MM.1S (cell line): ENCODE measurements around the gene TAF6.

ENCODE experiments used
- DNase-seq: peaks from one replicate; pipeline ENCODE4 v3.0.0-alpha.2; 2015
- H2AFZ ChIP-seq: fragments of 300-600 bp; sonication (generic); 2 replicates; pipeline ENCODE4 v1.6.0; 2016; ENCODE audit warnings: antibody characterized with exemption, low read length
- H3F3A ChIP-seq: fragments of 300-600 bp; sonication (generic); 2 replicates; pipeline ENCODE4 v1.6.1; 2016; ENCODE audit warnings: mild to moderate bottlenecking, antibody characterized with exemption, low read length, moderate library complexity, mixed read lengths; ENCODE audit not compliant: insufficient read depth
- H3K27ac ChIP-seq: fragments of 300-600 bp; sonication (generic); 2 replicates; pipeline ENCODE4 v1.5.1; 2016; ENCODE audit warnings: mild to moderate bottlenecking, low read length
- H3K27me3 ChIP-seq: fragments of 300-600 bp; sonication (generic); replicated peaks from 2 replicates; pipeline ENCODE4 v1.6.0; 2016; ENCODE audit warnings: low read length; ENCODE audit not compliant: insufficient read depth
- H3K36me3 ChIP-seq: fragments of 300-600 bp; sonication (generic); replicated peaks from 2 replicates; pipeline ENCODE4 v1.6.1; 2016; ENCODE audit warnings: mild to moderate bottlenecking, low read length, mixed read lengths; ENCODE audit not compliant: insufficient read depth
- H3K4me1 ChIP-seq: fragments of 300-600 bp; sonication (generic); 2 replicates; pipeline ENCODE4 v1.6.1; 2016; ENCODE audit warnings: low read length, mixed read lengths
- H3K4me2 ChIP-seq: fragments of 300-600 bp; sonication (generic); 2 replicates; pipeline ENCODE4 v1.6.0; 2016; ENCODE audit warnings: low read depth, low read length
- H3K4me3 ChIP-seq: fragments of 300-600 bp; sonication (generic); 2 replicates; pipeline ENCODE4 v1.5.1; 2016; ENCODE audit warnings: low read length, mixed read lengths
- H3K79me2 ChIP-seq: fragments of 300-600 bp; sonication (generic); 2 replicates; pipeline ENCODE4 v1.6.1; 2016; ENCODE audit warnings: mixed run types, low read length, mixed read lengths
- H3K9ac ChIP-seq: fragments of 300-600 bp; sonication (generic); 2 replicates; pipeline ENCODE4 v1.6.1; 2016; ENCODE audit warnings: low read length, mixed read lengths
- H3K9me2 ChIP-seq: fragments of 300-600 bp; sonication (generic); replicated peaks from 2 replicates; pipeline ENCODE4 v1.6.1; 2016; ENCODE audit warnings: mild to moderate bottlenecking, low read length, mixed read lengths; ENCODE audit not compliant: insufficient read depth
- H3K9me3 ChIP-seq: fragments of 300-600 bp; sonication (generic); replicated peaks from 2 replicates; pipeline ENCODE4 v1.6.1; 2016; ENCODE audit warnings: mild to moderate bottlenecking, low read length, mixed read lengths; ENCODE audit not compliant: insufficient read depth
- H4K20me1 ChIP-seq: fragments of 300-600 bp; sonication (generic); 2 replicates; pipeline ENCODE4 v1.6.1; 2016; ENCODE audit warnings: mild to moderate bottlenecking, low read length, moderate library complexity, mixed read lengths; ENCODE audit not compliant: insufficient read depth
- EZH2 ChIP-seq: fragments of 300-600 bp; sonication (generic); optimal IDR thresholded peaks from 2 replicates; pipeline ENCODE3; 2017; ENCODE audit warnings: low read depth, mild to moderate bottlenecking, antibody characterized with exemption, low read length, mixed read lengths
- EZH2phosphoT487 ChIP-seq: fragments of 300-600 bp; sonication (generic); IDR thresholded peaks from 2 replicates; pipeline ENCODE4 v1.6.1; 2018; ENCODE audit warnings: antibody characterized with exemption, low read length
- TF ChIP-seq, protein P1 (sequence below): fragments of 300-600 bp; sonication (generic); IDR thresholded peaks from 2 replicates; pipeline ENCODE4 v1.5.1; 2016; ENCODE audit warnings: antibody characterized with exemption, low read length, mixed read lengths

Gene TAF6

GRCh38 chr7:100088621-100089457, 30.3 kb downstream of the TAF6 start, which contains the start of gene COPS6:
TSS of gene COPS6 (plus strand) at chr7:100088969. CDS start at chr7:100088991, 22 bp downstream.
- H3K36me3 ChIP-seq, result peaks cover 15% of the 10 kb centered on the region
- H3F3A ChIP-seq, result peaks cover 35% of the 10 kb centered on the region
- H3K9me2 ChIP-seq, result no peaks in the 10 kb centered on the region
- peak within 1 kb of the TSS; percentile 47; the same call in 1 of the 2 replicates for H3K27ac ChIP-seq
- peaks cover 9% of the 10 kb centered on the region; the same call in 1 of the 2 replicates for H3K4me1 ChIP-seq
- H3K27me3 ChIP-seq, result no peaks in the 10 kb centered on the region
- peak within 1 kb of the TSS; percentile 65 for H2AFZ ChIP-seq
- no peaks in the 10 kb centered on the region for H3K9me3 ChIP-seq
- peak within 1 kb of the TSS; percentile 86 for H3K9ac ChIP-seq
- H4K20me1 ChIP-seq, result no peaks in the 10 kb centered on the region
- DNase-seq, result peak; percentile 76
- peak within 1 kb of the TSS; percentile 83 for H3K4me3 ChIP-seq
- no peak for TF ChIP-seq EZH2
- TF ChIP-seq EZH2phosphoT487, result no peak
- TF ChIP-seq, protein P1, sequence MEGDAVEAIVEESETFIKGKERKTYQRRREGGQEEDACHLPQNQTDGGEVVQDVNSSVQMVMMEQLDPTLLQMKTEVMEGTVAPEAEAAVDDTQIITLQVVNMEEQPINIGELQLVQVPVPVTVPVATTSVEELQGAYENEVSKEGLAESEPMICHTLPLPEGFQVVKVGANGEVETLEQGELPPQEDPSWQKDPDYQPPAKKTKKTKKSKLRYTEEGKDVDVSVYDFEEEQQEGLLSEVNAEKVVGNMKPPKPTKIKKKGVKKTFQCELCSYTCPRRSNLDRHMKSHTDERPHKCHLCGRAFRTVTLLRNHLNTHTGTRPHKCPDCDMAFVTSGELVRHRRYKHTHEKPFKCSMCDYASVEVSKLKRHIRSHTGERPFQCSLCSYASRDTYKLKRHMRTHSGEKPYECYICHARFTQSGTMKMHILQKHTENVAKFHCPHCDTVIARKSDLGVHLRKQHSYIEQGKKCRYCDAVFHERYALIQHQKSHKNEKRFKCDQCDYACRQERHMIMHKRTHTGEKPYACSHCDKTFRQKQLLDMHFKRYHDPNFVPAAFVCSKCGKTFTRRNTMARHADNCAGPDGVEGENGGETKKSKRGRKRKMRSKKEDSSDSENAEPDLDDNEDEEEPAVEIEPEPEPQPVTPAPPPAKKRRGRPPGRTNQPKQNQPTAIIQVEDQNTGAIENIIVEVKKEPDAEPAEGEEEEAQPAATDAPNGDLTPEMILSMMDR, result no peak
- H3K4me2 ChIP-seq, result peak within 1 kb of the TSS; percentile 97
- H3K79me2 ChIP-seq, result peaks cover 32% of the 10 kb centered on the region

DNA sequence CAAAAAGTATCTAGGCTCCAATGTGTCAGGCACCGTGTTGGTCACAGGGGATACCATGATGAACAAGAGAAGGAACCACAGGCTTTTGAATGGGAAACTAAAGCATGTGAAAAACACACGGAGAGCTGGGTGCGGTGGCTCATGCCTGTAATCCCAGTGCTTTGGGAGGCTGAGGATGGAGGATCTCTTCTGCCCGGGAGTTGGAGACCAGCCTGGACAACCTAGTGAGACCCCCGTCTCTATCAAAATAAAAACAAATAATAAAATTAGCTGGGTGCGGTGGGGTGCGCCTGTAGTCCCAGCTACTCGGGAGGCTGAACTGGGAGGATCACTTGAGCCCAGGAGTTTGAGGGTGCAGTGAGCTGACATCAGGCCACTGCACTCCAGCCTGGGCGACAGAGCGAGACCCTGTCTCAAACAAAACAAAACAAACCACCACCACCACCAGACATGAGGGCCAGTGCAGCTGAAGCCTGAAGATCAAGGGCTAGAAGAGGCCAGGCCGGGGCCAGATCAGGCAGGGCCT, 31.0 kb downstream of the TAF6 start:
- peak overlapping the region; percentile 47; the same call in 1 of the 2 replicates for H3K27ac ChIP-seq
- peak overlapping the region; percentile 65 for H2AFZ ChIP-seq
- peaks cover 33% of the 10 kb centered on the region for H3F3A ChIP-seq

DNA sequence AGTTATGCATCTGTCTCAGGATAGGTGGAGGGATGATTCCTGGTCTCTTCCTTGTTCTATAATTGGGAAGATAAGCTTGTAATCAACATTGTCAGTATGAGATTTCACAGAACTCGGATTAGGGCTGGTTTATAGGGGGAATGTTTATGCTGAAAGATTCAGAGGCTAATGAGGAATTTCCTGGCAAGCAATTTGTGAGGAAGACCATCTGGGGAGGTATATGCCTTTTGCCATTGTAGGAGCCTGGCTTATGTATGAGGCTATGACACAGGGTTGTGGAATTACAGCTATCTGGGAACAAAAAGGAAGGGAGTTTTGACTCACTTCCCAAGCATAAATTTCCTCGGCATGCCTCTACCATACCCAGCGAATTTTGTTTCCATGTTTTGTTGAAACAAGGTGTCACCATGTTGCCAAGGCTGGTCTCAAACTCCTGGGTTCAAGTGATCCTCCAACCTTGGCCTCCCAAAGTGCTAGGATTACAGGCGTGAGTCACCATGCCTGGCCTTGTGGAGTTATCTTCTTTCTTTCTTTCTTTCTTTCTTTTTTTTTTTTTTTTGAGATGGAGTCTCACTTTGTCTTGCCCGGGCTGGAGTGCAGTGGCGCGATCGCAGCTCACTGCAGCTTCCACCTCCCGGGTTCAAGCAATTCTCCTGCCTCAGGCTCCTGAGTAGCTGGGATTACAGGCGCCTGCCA, 32.0 kb downstream of the TAF6 start:
- Histone ChIP-seq H3K79me2 (peaks cover 25% of the 10 kb centered on the region), H3K4me3 (no peak overlapping the region), H3K9me2 (no peaks in the 10 kb centered on the region), H3K36me3 (peaks cover 4% of the 10 kb centered on the region), H3K9me3 (no peaks in the 10 kb centered on the region), H3K27ac (no peak overlapping the region), H3F3A (peaks cover 30% of the 10 kb centered on the region), H3K4me1 (peaks cover 15% of the 10 kb centered on the region), H3K9ac (no peak overlapping the region), H3K27me3 (no peaks in the 10 kb centered on the region), H3K4me2 (no peak overlapping the region), H4K20me1 (no peaks in the 10 kb centered on the region), H2AFZ (no peak overlapping the region)
- no peak for DNase-seq
- TF ChIP-seq, protein P1, result no peak
- TF ChIP-seq EZH2, result no peak
- TF ChIP-seq EZH2phosphoT487, result no peak

More for the DNA sequence above, 31.0 kb downstream of the TAF6 start:
- Histone ChIP-seq H3K4me3 (peak overlapping the region; percentile 83), H4K20me1 (no peaks in the 10 kb centered on the region), H3K9ac (peak overlapping the region; percentile 86), H3K36me3 (peaks cover 8% of the 10 kb centered on the region), H3K79me2 (peaks cover 26% of the 10 kb centered on the region), H3K4me1 (peaks cover 9% of the 10 kb centered on the region), H3K9me3 (no peaks in the 10 kb centered on the region), H3K27me3 (no peaks in the 10 kb centered on the region), H3K9me2 (no peaks in the 10 kb centered on the region), H3K4me2 (peak overlapping the region; percentile 97)
- DNase-seq, result no peak
- TF ChIP-seq EZH2 (no peak), EZH2phosphoT487 (no peak)
- TF ChIP-seq, protein P1, result no peak
